Lung (tissue), 12 donors: ENCODE results near the gene ASIC4. TPM values are rescaled to one million over a fixed set of nuclear protein-coding genes. Genes with fewer than 3 reads are reported as not detected.

Source experiments
- ATAC-seq: fragments of 200-7000 bp; cut with Tn5 transposase; one replicate; pipeline ENCODE4 v1.9.1; 2020; ENCODE audit warnings: moderate number of reproducible peaks; ENCODE audit not compliant: insufficient read depth, low FRiP score
- DNase-seq, 3 donors: peaks; one replicate each; pipeline ENCODE4 v3.0.0-alpha.2; 2013 to 2017
- H3K27ac ChIP-seq, 2 donors: one replicate each; pipeline ENCODE4 v1.5.1; 2013; ENCODE audit warnings: mild to moderate bottlenecking in 2 of 2, moderate library complexity in 2 of 2, control low read depth in 1 of 2, inconsistent platforms in 1 of 2, low read depth in 1 of 2, low read length in 1 of 2
- H3K27me3 ChIP-seq, 3 donors: one replicate each; pipeline ENCODE4 v1.5.1; 2013; ENCODE audit warnings: low read length in 2 of 3; ENCODE audit not compliant: control insufficient read depth in 3 of 3, insufficient read depth in 3 of 3
- H3K36me3 ChIP-seq, 4 donors: one replicate each; pipeline ENCODE4 v1.5.1; 2013; ENCODE audit warnings: low read length in 4 of 4, mild to moderate bottlenecking in 1 of 4, moderate library complexity in 1 of 4; ENCODE audit not compliant: control insufficient read depth in 4 of 4, insufficient read depth in 4 of 4
- H3K4me1 ChIP-seq, 5 donors: one replicate each; pipeline ENCODE4 v1.5.1; 2013; ENCODE audit warnings: low read length in 5 of 5, mild to moderate bottlenecking in 2 of 5, moderate library complexity in 1 of 5; ENCODE audit not compliant: control insufficient read depth in 5 of 5, insufficient read depth in 5 of 5
- H3K4me3 ChIP-seq: one replicate; pipeline ENCODE4 v1.5.1; 2013; ENCODE audit warnings: mild to moderate bottlenecking, control low read depth, moderate library complexity
- H3K9ac ChIP-seq, 2 donors: one replicate each; pipeline ENCODE4 v1.5.1; 2013; ENCODE audit warnings: low read length in 2 of 2, control low read depth in 1 of 2; ENCODE audit not compliant: insufficient read depth in 1 of 2
- H3K9me3 ChIP-seq, 4 donors: one replicate each; pipeline ENCODE4 v1.5.1; 2013; ENCODE audit warnings: low read length in 3 of 4, mild to moderate bottlenecking in 1 of 4, moderate library complexity in 1 of 4; ENCODE audit not compliant: control insufficient read depth in 4 of 4, insufficient read depth in 3 of 4
- WGBS, 2 donors: extraction: QIAGEN DNeasy Blood & Tissue Kit; methylation state at CpG; one replicate each; pipeline ENCODE4 v1.1.7; 2013; 5-methylcytosine and 5-hydroxymethylcytosine counted together
- polyA plus RNA-seq, 2 donors: library from polyadenylated mRNA; stranded (reverse); fragments of 200-250 nt; gene quantifications; one replicate each; pipeline ENCODE4 v1.2.1, GENCODE V29; 2013
- total RNA-seq, 2 donors: library from RNA; depleted of rRNA in 1 of 2; stranded (reverse); fragments of >200 nt in 1 of 2; gene quantifications; one replicate each; pipeline ENCODE4 v1.2.1, GENCODE V29; 2014 to 2021
- TF ChIP-seq, protein P1 (sequence below): IDR thresholded peaks from 2 replicates; pipeline ENCODE4 v1.5.1; 2012; ENCODE audit warnings: mild to moderate bottlenecking; ENCODE audit errors: control extremely low read depth, extremely low read depth
- donor health status: control.
- donor health status: control.
- donor health status: Bipolar disorder and iron deficiency.
- donor health status: healthy.
- donor health status: DM: yes; HTN: yes; CAD: no.

ASIC4 gene
- total and polyA plus RNA-seq, 4 donors, result 0.02 to 0.43 (median 0.14) TPM

DNA sequence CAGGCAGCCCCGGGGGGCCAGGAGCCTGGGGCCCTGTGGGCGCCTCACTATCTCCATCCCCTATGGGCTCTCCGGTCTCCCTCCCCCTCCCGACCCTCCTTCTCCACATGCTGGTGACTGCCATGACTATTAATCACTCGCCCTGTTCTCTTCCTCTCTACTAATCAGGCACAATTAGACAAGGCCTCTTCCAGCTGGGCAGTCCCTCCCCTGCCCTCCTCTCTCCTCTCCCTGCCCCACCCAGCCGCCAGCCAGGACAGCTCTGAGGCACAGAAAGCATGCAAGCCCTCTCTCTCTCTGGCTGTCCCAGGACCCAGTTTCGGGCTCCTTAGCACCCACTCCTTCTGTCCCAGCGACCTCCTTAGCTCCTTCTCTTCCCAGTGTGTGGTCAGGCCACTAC, 5.8 kb downstream of the ASIC4 start:
- H3K9me3 ChIP-seq, result peaks cover 0 to 5% (median 0%) of the 10 kb centered on the region in 4 donors
- 61 to 66% methylated on average over 8 of the region's 8 CpGs for WGBS, 2 donors
- no peak overlapping the region for H3K4me3 ChIP-seq
- H3K4me1 ChIP-seq, result peaks cover 0 to 22% (median 0%) of the 10 kb centered on the region in 5 donors
- H3K36me3 ChIP-seq, result no peaks in the 10 kb centered on the region
- DNase-seq, result no peak
- no peak overlapping the region for H3K27ac ChIP-seq
- ATAC-seq, result no peak
- peaks cover 0 to 59% (median 25%) of the 10 kb centered on the region in 3 donors for H3K27me3 ChIP-seq
- TF ChIP-seq, protein P1, sequence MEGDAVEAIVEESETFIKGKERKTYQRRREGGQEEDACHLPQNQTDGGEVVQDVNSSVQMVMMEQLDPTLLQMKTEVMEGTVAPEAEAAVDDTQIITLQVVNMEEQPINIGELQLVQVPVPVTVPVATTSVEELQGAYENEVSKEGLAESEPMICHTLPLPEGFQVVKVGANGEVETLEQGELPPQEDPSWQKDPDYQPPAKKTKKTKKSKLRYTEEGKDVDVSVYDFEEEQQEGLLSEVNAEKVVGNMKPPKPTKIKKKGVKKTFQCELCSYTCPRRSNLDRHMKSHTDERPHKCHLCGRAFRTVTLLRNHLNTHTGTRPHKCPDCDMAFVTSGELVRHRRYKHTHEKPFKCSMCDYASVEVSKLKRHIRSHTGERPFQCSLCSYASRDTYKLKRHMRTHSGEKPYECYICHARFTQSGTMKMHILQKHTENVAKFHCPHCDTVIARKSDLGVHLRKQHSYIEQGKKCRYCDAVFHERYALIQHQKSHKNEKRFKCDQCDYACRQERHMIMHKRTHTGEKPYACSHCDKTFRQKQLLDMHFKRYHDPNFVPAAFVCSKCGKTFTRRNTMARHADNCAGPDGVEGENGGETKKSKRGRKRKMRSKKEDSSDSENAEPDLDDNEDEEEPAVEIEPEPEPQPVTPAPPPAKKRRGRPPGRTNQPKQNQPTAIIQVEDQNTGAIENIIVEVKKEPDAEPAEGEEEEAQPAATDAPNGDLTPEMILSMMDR, result no peak
- no peak overlapping the region for H3K9ac ChIP-seq

DNA sequence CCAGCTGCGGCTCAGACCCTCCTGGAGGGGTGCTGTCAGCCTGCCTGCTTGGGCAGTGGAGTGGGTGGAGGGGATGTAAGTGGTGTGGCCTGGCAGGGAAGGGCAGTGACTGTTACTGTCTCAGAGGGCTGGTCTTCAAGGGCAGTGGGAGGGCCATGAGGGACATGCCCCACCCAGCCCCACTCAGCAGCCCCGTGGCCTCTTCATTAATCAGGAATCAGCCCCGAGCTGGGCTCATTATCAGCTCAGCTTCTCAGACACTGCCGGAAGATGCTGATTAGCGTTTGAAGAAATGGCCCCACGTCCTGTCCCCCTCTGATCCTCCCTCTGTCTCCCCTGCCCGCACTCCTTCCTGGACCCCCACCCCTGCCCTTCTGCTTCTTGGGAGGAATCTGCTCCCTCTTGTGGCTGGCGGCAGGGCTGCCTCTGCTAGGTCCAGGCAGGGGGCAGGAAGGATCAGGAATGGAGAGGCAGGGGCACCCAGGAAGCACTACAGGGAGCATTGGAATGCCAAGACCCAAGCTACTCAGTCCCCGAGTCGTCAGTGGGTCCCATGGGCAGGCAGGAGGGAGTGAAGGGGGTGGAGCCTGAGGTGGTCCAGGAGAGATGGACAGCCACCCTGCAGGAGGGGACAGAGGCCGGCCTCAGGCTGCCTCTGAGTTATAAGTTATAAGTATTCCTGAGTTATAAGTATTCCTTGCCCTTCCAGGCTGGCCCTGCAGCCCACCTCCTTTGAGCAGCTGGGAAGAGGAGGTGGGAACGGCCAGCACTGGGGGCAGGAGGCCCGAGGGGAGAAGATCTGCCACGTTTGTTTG, 7.0 kb downstream of the ASIC4 start:
- TF ChIP-seq, protein P1, result no peak
- peaks cover 0 to 30% (median 0%) of the 10 kb centered on the region in 5 donors for H3K4me1 ChIP-seq
- no peak overlapping the region for H3K9ac ChIP-seq
- peaks cover 0 to 58% (median 21%) of the 10 kb centered on the region in 3 donors for H3K27me3 ChIP-seq
- ATAC-seq (no peak), DNase-seq (peak; percentile 55 to 70 (median 63))
- WGBS, 2 donors, result 13 to 15% methylated on average over 14 of the region's 14 CpGs
- H3K27ac ChIP-seq, result no peak overlapping the region
- no peaks in the 10 kb centered on the region for H3K36me3 ChIP-seq
- peaks cover 0 to 2% (median 0%) of the 10 kb centered on the region in 4 donors for H3K9me3 ChIP-seq
- no peak overlapping the region for H3K4me3 ChIP-seq

DNA sequence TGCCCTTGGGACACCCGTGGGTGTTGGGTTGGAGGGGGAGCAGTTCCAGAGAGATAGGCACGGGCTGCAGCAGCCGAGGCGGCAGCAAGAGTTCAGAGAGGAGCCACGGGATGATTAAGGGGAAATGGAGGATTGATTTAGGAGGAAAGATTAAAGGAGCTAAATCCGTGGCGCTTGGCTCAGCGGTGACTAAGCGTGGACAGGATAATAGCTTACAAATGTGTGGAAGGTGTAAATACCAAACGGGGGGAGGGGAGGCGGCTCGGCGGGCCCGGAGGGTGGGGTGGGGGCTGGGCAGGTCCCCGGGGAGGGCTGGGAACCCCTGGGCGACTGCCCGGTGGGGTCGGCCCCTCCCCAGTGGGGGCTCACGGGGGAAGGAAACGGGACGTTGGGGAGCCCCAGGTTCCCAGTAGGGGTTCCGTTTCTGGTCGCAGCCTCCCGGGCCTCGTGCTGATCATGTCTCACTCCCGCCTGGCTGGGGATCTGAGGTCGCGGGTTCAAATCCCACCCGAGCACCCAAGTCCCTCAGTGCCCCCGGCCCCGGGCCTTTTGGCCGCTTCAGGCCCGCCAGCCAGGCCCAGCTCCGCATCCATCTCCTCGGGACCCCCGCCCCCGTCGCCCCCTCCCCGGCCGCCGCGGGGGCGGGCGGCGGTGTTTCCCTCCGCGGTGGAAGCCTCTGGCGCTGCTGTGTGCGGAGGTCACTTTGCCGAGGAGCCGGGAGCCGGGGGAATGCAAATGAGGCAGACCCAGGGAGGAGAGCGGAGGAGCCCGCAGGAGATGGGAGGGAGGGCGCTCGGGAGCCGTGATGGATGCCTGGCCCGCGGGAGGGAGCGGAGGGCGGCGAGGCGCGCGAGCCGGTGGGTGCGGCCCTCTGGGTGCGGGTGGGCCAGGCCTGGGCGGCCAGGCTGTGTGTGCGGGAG, 8.1 kb downstream of the ASIC4 start:
- H3K9ac ChIP-seq, result no peak overlapping the region
- H3K4me1 ChIP-seq, result peaks cover 0 to 40% (median 0%) of the 10 kb centered on the region in 5 donors
- H3K27me3 ChIP-seq, result peaks cover 0 to 58% (median 21%) of the 10 kb centered on the region in 3 donors
- 2 to 3% methylated on average over 57 to 70 of the region's 70 CpGs for WGBS, 2 donors
- H3K9me3 ChIP-seq, result peaks cover 0 to 2% (median 0%) of the 10 kb centered on the region in 4 donors
- DNase-seq (peak; percentile 55 to 56 (median 56)), ATAC-seq (no peak)
- no peaks in the 10 kb centered on the region for H3K36me3 ChIP-seq
- TF ChIP-seq, protein P1, result no peak
- no peak overlapping the region for H3K4me3 ChIP-seq
- peak overlapping the region in 1 of 2 donors; percentile 23 for H3K27ac ChIP-seq
